HCT116 (cell line): Measurements from ENCODE around the gene LINC00305. TPM values are rescaled to one million over a fixed set of nuclear protein-coding genes. Genes with fewer than 3 reads are reported as not detected.

Experiments
- ATAC-seq: fragments of 200-7000 bp; cut with Tn5 transposase; 2 replicates; pipeline ENCODE4 v1.9.1; 2020; ENCODE audit warnings: mild to moderate bottlenecking, moderate library complexity
- BruUV-seq: library from RNA; stranded (reverse); fragments of 400-500 nt; replicated peaks from 2 replicates; lab custom pipeline; 2021; lab: Mats Ljungman, UMichigan
- CTCF ChIA-PET: fragments of 300-600 bp; sonication (Branson Sonifier 250); formaldehyde crosslinking; loops from one replicate; lab custom pipeline; 2021; ENCODE audit warnings: antibody characterized with exemption; lab: Charles Lee
- POLR2A ChIA-PET: fragments of 300-600, 350-600 bp; sonication (Branson Sonifier 250); formaldehyde crosslinking; loops from one replicate; lab custom pipeline; 2021; ENCODE audit warnings: antibody characterized with exemption; lab: Charles Lee
- RAD21 ChIA-PET, 2 experiments: fragments of 300-600 bp; sonication (Branson Sonifier 250); formaldehyde crosslinking; loops; one replicate each; lab custom pipeline; 2023; ENCODE audit warnings: low total read pairs in 2 of 2; ENCODE audit not compliant: uncharacterized antibody in 2 of 2, unreplicated experiment in 2 of 2, low non-redundant PET in 1 of 2; lab: Charles Lee
- DNase-seq: peaks from one replicate; pipeline ENCODE4 v3.0.0-alpha.2; 2010; ENCODE audit warnings: low read depth, low spot score
- H2AFZ ChIP-seq: fragments of 200-600 bp; shearing (Covaris generic), sonication (generic); 2 replicates; pipeline ENCODE4 v1.6.1; 2017; ENCODE audit warnings: low read depth, mixed run types, mixed read lengths, antibody characterized with exemption, low read length; ENCODE audit not compliant: poor library complexity, severe bottlenecking
- H3K27ac ChIP-seq: 2 replicates; pipeline ENCODE4 v1.5.1; 2012; ENCODE audit warnings: low read depth, low read length
- H3K27me3 ChIP-seq: fragments of 200-600 bp; sonication (generic); 2 replicates; pipeline ENCODE4 v1.6.1; 2016; ENCODE audit warnings: mixed run types, low read length, mixed read lengths; ENCODE audit not compliant: insufficient read depth
- H3K36me3 ChIP-seq, 2 experiments: fragments of 200-500 bp in 1 of 2; fragments of 200-600 bp in 1 of 2; sonication (Bioruptor generic) in 1 of 2; sonication (generic) in 1 of 2; 2 replicates each; pipeline versions ENCODE4 v1.5.1 to v1.6.1; 2014 to 2016; ENCODE audit warnings: low read length in 2 of 2, inconsistent platforms in 1 of 2, mixed read lengths in 1 of 2, mixed run types in 1 of 2; ENCODE audit not compliant: insufficient read depth in 2 of 2, control insufficient read depth in 1 of 2
- H3K4me1 ChIP-seq, 2 experiments: fragments of 200-600 bp in 1 of 2; sonication (generic) in 1 of 2; 2 replicates each; pipeline versions ENCODE4 v1.5.1 to v1.6.1; 2012 to 2017; ENCODE audit warnings: low read length in 2 of 2, inconsistent platforms in 1 of 2, mild to moderate bottlenecking in 1 of 2, mixed read lengths in 1 of 2, mixed run types in 1 of 2, moderate library complexity in 1 of 2; ENCODE audit not compliant: insufficient read depth in 2 of 2, control insufficient read depth in 1 of 2
- H3K4me2 ChIP-seq: fragments of 200-600 bp; sonication (generic); 2 replicates; pipeline ENCODE4 v1.6.1; 2017; ENCODE audit warnings: mixed run types, low read length, mixed read lengths
- H3K4me3 ChIP-seq, 2 experiments: fragments of 200-600 bp in 1 of 2; sonication (generic) in 1 of 2; replicated peaks in 1 of 2; 2 replicates each; pipeline ENCODE4 v1.5.1; 2011 to 2016; ENCODE audit warnings: low read length in 2 of 2, control low read depth in 1 of 2, low read depth in 1 of 2, mild to moderate bottlenecking in 1 of 2, mixed read lengths in 1 of 2, mixed run types in 1 of 2
- H3K79me2 ChIP-seq: fragments of 200-600 bp; sonication (generic); 2 replicates; pipeline ENCODE4 v1.6.1; 2017; ENCODE audit warnings: mild to moderate bottlenecking, mixed run types, low read length, moderate library complexity, mixed read lengths; ENCODE audit not compliant: insufficient read depth
- H3K9ac ChIP-seq: fragments of 200-600 bp; sonication (generic); 2 replicates; pipeline ENCODE4 v1.6.1; 2016; ENCODE audit warnings: low read length, mixed read lengths
- H3K9me2 ChIP-seq: fragments of 200-600 bp; sonication (generic), shearing (Covaris generic); 2 replicates; pipeline ENCODE4 v1.6.1; 2017; ENCODE audit warnings: mixed run types, mild to moderate bottlenecking, moderate library complexity; ENCODE audit not compliant: insufficient read depth
- H3K9me3 ChIP-seq, 2 experiments: fragments of 200-500 bp in 1 of 2; fragments of 200-600 bp in 1 of 2; sonication (Bioruptor generic) in 1 of 2; sonication (generic) in 1 of 2; 2 replicates each; pipeline ENCODE4 v1.6.1; 2014 to 2017; ENCODE audit warnings: low read length in 2 of 2, mixed read lengths in 2 of 2, inconsistent platforms in 1 of 2, low read depth in 1 of 2, mild to moderate bottlenecking in 1 of 2, mixed run types in 1 of 2, moderate library complexity in 1 of 2; ENCODE audit not compliant: control insufficient read depth in 1 of 2, insufficient read depth in 1 of 2
- H4K20me1 ChIP-seq: fragments of 200-600 bp; sonication (generic), shearing (Covaris generic); 2 replicates; pipeline ENCODE4 v1.6.1; 2017; ENCODE audit warnings: mixed run types, mild to moderate bottlenecking, moderate library complexity; ENCODE audit not compliant: insufficient read depth
- CEBPB ChIP-seq: IDR thresholded peaks from 2 replicates; pipeline ENCODE4 v1.6.1; 2012; ENCODE audit warnings: low read depth
- CTCF ChIP-seq, 3 experiments: fragments of 200-600 bp in 1 of 3; sonication (generic) in 1 of 3; IDR thresholded peaks in 2 of 3; conservative IDR thresholded peaks in 1 of 3; 2 replicates each; pipeline ENCODE4 v1.5.1; 2012 to 2017; ENCODE audit warnings: low read depth in 2 of 3, low read length in 2 of 3, antibody characterized with exemption in 1 of 3, borderline replicate concordance in 1 of 3, control low read depth in 1 of 3, mild to moderate bottlenecking in 1 of 3, mixed read lengths in 1 of 3, mixed run types in 1 of 3, moderate library complexity in 1 of 3; ENCODE audit not compliant: insufficient read depth in 1 of 3
- EGR1 ChIP-seq: IDR thresholded peaks from 2 replicates; pipeline ENCODE4 v1.6.1; 2012; ENCODE audit warnings: low read depth
- ELF1 ChIP-seq: IDR thresholded peaks from 2 replicates; pipeline ENCODE4 v1.6.1; 2012; ENCODE audit warnings: low read depth, borderline replicate concordance
- EZH2 ChIP-seq: fragments of 200-600 bp; sonication (generic); IDR thresholded peaks from 2 replicates; pipeline ENCODE4 v1.6.1; 2017; ENCODE audit warnings: antibody characterized with exemption, mixed run types
- EZH2phosphoT487 ChIP-seq: fragments of 200-600 bp; IDR thresholded peaks from 2 replicates; pipeline ENCODE4 v1.6.1; 2018; ENCODE audit warnings: antibody characterized with exemption, borderline replicate concordance
- MAX ChIP-seq: IDR thresholded peaks from 2 replicates; pipeline ENCODE4 v1.6.1; 2012
- POLR2AphosphoS5 ChIP-seq: IDR thresholded peaks from 2 replicates; pipeline ENCODE4 v1.6.1; 2011; ENCODE audit warnings: mild to moderate bottlenecking, low read depth, low read length, moderate library complexity
- REST ChIP-seq: IDR thresholded peaks from 2 replicates; pipeline ENCODE4 v1.6.1; 2012; ENCODE audit warnings: low read depth
- SRF ChIP-seq: IDR thresholded peaks from 2 replicates; pipeline ENCODE4 v1.6.1; 2012; ENCODE audit warnings: low read depth
- TCF7L2 ChIP-seq: IDR thresholded peaks from 2 replicates; pipeline ENCODE4 v1.7.0; 2011; ENCODE audit warnings: borderline replicate concordance, inconsistent platforms; ENCODE audit not compliant: insufficient read depth, insufficient read length; ENCODE audit errors: extremely low read depth
- YY1 ChIP-seq: IDR thresholded peaks from 2 replicates; pipeline ENCODE4 v1.6.1; 2011; ENCODE audit warnings: low read length, low read depth, moderate library complexity, mild to moderate bottlenecking; ENCODE audit not compliant: insufficient replicate concordance; ENCODE audit errors: extremely low read depth
- ZFX ChIP-seq: fragments of 450-650 bp; IDR thresholded peaks from 2 replicates; pipeline ENCODE4 v1.6.1; 2017
- intact Hi-C: fragments of 100-400 bp; cut with micrococcal nuclease; formaldehyde crosslinking; loops from 2 replicates; pipeline ENCODE4 v1.10.0; 2022
- total RNA-seq: library from RNA; stranded (reverse); gene quantifications from one replicate; pipeline ENCODE4 v1.2.1, GENCODE V29; 2021; ENCODE audit not compliant: unreplicated experiment

The LINC00305 gene
- total RNA-seq, 1 experiment from 2014 or later = not detected

GRCh38 chr18:64165906-64166305, 17.0 kb upstream of the LINC00305 start:
- H3K36me3 ChIP-seq = no peaks in the 10 kb centered on the region
- ChIA-PET RAD21 (no interaction called here), POLR2A (no interaction called here), CTCF (no interaction called here)
- no peak overlapping the region for H2AFZ ChIP-seq
- H3K4me2 ChIP-seq = no peak overlapping the region
- H3K4me1 ChIP-seq = no peaks in the 10 kb centered on the region
- no peaks in the 10 kb centered on the region for H4K20me1 ChIP-seq
- DNase-seq (no peak), ATAC-seq (no peak)
- H3K9ac ChIP-seq = no peak overlapping the region
- no peak overlapping the region for H3K27ac ChIP-seq
- peaks cover 0 to 9% of the 10 kb centered on the region in 2 experiments; a peak in 2 of 4 replicates for H3K9me3 ChIP-seq
- H3K27me3 ChIP-seq = no peaks in the 10 kb centered on the region
- no TSS peak for BruUV-seq
- H3K9me2 ChIP-seq = no peaks in the 10 kb centered on the region
- no peak overlapping the region for H3K4me3 ChIP-seq
- no peaks in the 10 kb centered on the region for H3K79me2 ChIP-seq
- intact Hi-C loops = no loop called here
- TF ChIP-seq REST = no peak
- TF ChIP-seq YY1 = no peak

GRCh38 chr18:64164883-64165282, 16.0 kb upstream of the LINC00305 start:
- Histone ChIP-seq H3K4me1 (no peaks in the 10 kb centered on the region), H3K27ac (no peak overlapping the region), H3K9ac (no peak overlapping the region), H3K9me3 (peaks cover 0 to 9% of the 10 kb centered on the region in 2 experiments; a peak in 2 of 4 replicates), H3K9me2 (no peaks in the 10 kb centered on the region), H3K4me2 (no peak overlapping the region), H3K79me2 (no peaks in the 10 kb centered on the region), H3K27me3 (no peaks in the 10 kb centered on the region), H4K20me1 (no peaks in the 10 kb centered on the region), H3K4me3 (no peak overlapping the region), H2AFZ (no peak overlapping the region), H3K36me3 (no peaks in the 10 kb centered on the region)
- intact Hi-C loops = no loop called here
- BruUV-seq = no TSS peak
- CTCF ChIA-PET = no interaction called here
- RAD21 ChIA-PET = no interaction called here
- DNase-seq (no peak), ATAC-seq (no peak)
- POLR2A ChIA-PET = no interaction called here
- TF ChIP-seq POLR2AphosphoS5 = no peak
- no peak for TF ChIP-seq EZH2phosphoT487
- TF ChIP-seq EZH2 = no peak
- no peak for TF ChIP-seq CEBPB
- no peak for TF ChIP-seq TCF7L2
- no peak for TF ChIP-seq ELF1
- TF ChIP-seq MAX = no peak
- no peak for TF ChIP-seq YY1
- no peak for TF ChIP-seq CTCF (IDR thresholded peaks at IDR 0.05 in 2 of 3, conservative IDR thresholded peaks at IDR 0.05 in 1 of 3; ENCODE audit: borderline replicate concordance in 1 of 3, insufficient read depth in 1 of 3, low read depth in 2 of 3, low read length in 2 of 3)
- TF ChIP-seq EGR1 = no peak
- no peak for TF ChIP-seq ZFX
- no peak for TF ChIP-seq SRF
